CD4-positive, alpha-beta T cell treated with Interleukin-17A for 4 hours (primary cell): Measurements from ENCODE around the gene NT5DC2.

Experiments used
- DNase-seq: peaks from one replicate; pipeline ENCODE4 v3.0.0-alpha.2; 2020; ENCODE audit warnings: mixed read lengths

Gene NT5DC2

GRCh38 chr3:52524752-52525679 is 8.6 kb downstream of the NT5DC2 start:
- DNase-seq = no peak

- DNase-seq = no peak
Observed at GRCh38 chr3:52524258-52524751, 9.4 kb downstream of the NT5DC2 start.

GRCh38 chr3:52523386-52524257 is 10.0 kb downstream of the NT5DC2 start:
- no peak for DNase-seq

GRCh38 chr3:52522651-52523251 is 10.9 kb downstream of the NT5DC2 start:
- no peak for DNase-seq

- DNase-seq = no peak
Observed at GRCh38 chr3:52521881-52522650, 11.6 kb downstream of the NT5DC2 start.

GRCh38 chr3:52521488-52521824 is 12.2 kb downstream of the NT5DC2 start:
- no peak for DNase-seq

GRCh38 chr3:52520716-52521487 is 12.8 kb downstream of the NT5DC2 start:
- no peak for DNase-seq

- DNase-seq = no peak
Observed at GRCh38 chr3:52520141-52520667, 13.5 kb downstream of the NT5DC2 start.

GRCh38 chr3:52519445-52520140 is 14.1 kb downstream of the NT5DC2 start:
- DNase-seq = no peak

- no peak for DNase-seq
Observed at GRCh38 chr3:52518723-52519444, 14.8 kb downstream of the NT5DC2 start.

- DNase-seq = no peak
Observed at GRCh38 chr3:52517796-52518722, 15.6 kb downstream of the NT5DC2 start.

GRCh38 chr3:52516509-52517195 is 17.0 kb downstream of the NT5DC2 start:
- DNase-seq = no peak

- DNase-seq = no peak
Observed at GRCh38 chr3:52515192-52515591, 18.5 kb downstream of the NT5DC2 start.

GRCh38 chr3:52514576-52514975 is 19.1 kb downstream of the NT5DC2 start:
- no peak for DNase-seq

GRCh38 chr3:52513281-52513680 is 20.4 kb downstream of the NT5DC2 start:
- DNase-seq = no peak

- DNase-seq = no peak
Observed at GRCh38 chr3:52512727-52513126, 20.9 kb downstream of the NT5DC2 start.

GRCh38 chr3:52512105-52512504 is 21.6 kb downstream of the NT5DC2 start:
- no peak for DNase-seq

- DNase-seq = no peak
Observed at GRCh38 chr3:52511509-52511908, 22.1 kb downstream of the NT5DC2 start.
